GM12872 (cell line): ENCODE measurements around the gene RBMS1.

Experiments used
- TF ChIP-seq, protein P1 (sequence below): IDR thresholded peaks from 3 replicates; pipeline ENCODE4 v1.5.1; 2011; ENCODE audit warnings: low read depth, mild to moderate bottlenecking, low read length, moderate library complexity; ENCODE audit not compliant: insufficient read depth

RBMS1 gene

DNA sequence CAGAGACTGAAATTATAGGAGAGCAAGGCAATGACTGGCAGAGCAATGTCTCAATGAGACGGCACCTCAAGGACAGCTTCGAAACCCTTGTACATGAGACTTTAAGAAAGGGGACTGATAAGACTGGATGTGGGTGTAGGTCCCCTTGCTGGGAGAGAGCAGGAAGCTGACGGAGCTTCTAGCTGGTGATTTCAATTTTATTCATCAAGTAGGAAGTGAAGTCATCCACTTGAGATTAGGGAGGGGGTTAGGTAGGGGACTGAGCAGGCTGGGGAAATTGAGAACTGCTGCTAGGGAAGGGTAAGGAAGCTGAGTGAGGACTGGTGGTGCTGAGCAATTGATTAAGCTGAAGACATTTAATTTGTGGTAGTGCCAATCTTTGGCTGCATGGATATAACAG is 194.1 kb downstream of the RBMS1 start:
- TF ChIP-seq, protein P1, sequence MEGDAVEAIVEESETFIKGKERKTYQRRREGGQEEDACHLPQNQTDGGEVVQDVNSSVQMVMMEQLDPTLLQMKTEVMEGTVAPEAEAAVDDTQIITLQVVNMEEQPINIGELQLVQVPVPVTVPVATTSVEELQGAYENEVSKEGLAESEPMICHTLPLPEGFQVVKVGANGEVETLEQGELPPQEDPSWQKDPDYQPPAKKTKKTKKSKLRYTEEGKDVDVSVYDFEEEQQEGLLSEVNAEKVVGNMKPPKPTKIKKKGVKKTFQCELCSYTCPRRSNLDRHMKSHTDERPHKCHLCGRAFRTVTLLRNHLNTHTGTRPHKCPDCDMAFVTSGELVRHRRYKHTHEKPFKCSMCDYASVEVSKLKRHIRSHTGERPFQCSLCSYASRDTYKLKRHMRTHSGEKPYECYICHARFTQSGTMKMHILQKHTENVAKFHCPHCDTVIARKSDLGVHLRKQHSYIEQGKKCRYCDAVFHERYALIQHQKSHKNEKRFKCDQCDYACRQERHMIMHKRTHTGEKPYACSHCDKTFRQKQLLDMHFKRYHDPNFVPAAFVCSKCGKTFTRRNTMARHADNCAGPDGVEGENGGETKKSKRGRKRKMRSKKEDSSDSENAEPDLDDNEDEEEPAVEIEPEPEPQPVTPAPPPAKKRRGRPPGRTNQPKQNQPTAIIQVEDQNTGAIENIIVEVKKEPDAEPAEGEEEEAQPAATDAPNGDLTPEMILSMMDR, result no peak

DNA sequence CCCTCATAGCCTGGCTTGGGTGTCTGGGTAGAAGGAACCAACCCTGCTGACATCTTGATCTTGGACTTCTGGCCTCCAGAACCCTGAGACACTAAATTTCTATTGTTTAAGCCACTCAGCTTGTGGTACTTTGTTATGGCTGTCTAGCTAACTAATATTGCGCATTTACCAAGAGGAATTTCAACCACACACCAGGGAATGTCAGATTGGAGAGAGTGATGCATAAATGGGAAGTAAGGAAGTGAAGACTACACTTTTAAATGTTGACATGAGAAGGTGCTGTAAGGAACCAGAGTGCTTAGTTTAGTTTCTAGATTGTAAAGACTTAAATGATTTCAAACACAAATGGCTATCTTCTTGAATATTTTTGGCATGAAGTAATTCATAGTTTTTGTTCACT is 194.6 kb downstream of the RBMS1 start:
- TF ChIP-seq, protein P1, result no peak

DNA sequence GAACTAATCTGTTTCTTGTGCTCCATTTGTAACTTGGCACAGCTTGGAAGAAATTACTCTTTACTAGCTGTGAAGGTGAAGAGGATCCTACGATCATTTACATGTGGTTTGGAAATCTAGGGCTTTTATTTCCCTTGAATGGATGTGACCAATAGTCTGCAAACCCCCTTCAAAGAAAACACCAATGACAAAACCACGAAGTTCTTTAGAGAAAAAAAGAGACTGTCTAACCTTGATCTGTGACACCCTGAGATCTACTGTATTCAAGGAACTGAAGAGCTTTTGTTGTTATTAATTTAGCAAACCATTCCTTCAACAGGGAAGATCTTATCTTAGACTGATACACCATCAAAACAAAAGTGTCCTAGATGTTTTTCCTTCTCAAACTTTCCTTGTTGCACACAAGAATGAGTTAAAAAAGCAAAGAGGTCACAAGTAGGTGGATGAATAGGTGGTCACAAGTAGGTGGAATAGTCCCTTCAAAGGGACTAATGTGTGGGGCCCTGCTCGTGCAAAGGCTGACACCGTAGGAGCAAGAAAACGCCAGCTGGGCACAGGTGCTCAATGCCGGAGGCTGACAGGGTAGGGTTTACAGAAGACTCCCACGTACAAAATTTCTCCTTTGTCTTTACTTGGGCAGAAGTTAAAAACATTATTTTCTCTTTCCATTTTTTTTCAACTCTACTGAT is 197.9 kb downstream of the RBMS1 start:
- TF ChIP-seq, protein P1, result no peak

DNA sequence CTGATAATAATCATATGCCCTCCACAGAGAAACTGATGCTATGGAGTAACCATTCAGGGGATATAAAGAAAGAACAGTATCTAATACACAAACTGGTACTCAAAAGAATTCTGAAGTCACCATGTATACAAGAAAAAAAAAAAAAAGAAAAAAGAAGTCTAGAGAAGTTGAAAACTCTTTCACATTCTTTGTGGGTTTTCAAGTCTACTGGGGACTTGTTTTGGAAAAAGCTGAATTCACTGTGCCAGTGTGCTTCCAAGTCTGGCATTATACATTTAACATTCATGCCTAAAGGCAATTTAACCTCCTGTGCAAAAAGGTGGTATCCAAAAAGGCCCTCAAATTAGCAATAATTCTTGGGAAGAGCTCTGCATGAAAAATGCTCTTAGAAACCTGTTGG is 198.7 kb downstream of the RBMS1 start:
- TF ChIP-seq, protein P1, result no peak

DNA sequence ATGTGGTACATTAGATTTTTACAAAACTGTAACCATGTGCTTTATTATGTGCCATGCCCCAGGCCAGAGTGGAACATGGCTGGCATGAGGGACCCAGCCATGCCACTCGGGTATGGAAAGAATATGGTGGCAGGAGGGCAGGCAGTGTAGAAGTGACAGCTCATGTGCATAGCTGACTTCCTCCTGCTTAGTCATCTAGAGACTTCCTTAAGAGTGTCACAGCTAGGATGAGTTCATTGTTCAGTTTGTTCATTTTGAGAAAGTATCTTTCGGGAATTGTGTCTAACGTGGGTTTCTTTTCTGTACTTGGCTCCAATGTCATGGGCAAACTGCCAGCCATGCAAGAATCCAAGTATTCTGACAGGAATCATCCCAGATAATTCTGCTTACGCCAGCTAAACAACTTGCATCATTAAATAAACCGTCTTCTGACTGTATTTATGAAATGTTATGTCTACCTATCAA is 199.2 kb downstream of the RBMS1 start:
- TF ChIP-seq, protein P1, result no peak

DNA sequence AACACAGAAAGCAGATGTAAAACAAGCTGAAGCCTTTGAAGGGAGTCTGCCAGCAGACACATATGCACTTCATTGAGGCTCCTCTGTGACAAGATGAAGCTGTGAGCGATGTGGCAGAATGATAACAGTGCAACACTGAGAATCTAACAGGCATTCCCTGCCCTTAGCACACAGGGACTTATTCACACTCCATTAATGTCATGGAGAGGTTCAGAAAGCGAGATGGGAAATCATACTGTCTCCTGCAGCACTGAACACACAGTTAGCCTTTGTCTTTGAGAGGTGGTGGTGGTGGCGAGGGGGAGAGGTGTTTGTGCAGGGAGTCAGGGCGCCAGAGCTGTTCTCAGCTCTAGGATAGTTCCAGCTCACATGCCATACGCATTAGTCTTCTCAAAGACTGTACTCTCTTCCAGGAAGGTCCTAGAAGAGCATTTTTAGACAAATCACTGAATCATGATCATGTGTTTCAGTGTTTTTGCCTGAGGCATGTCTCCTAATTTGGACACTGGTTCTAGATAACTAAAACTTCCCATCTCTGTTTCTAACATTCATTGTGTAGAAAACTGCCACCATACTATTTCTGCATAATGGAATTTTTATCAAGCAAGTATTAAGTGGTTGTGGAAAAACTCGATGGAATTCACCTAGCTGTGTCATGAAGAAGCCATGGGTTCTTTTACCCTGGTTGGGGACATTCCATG is 200.1 kb downstream of the RBMS1 start:
- TF ChIP-seq, protein P1, result no peak

DNA sequence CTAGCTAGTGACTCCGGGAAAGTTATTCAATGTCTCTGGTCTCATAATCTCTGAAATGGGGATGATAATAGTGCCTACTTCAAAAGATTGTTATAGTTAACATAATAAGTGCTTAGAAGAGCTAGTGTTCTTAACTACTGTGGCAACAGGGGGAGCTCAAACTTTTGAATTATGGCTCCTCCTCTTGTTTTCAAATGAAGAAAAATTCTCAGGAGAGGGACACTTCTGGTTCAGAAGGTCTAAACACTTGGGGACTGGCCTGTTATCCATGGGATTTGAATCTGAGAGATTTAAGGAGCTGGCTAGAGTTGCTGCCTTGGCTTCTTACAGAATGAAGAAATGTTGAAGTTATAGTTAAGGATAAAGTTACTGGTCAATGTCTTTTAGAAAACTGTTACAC is 201.4 kb downstream of the RBMS1 start:
- TF ChIP-seq, protein P1, result no peak
